GM19452 (cell line): ENCODE measurements around the gene CHID1.

Experiments used
- ATAC-seq: cut with Tn5 transposase; IDR thresholded peaks from one replicate; pipeline ENCODE4 v1.9.1; 2021; ENCODE audit not compliant: unreplicated experiment

CHID1 gene

DNA sequence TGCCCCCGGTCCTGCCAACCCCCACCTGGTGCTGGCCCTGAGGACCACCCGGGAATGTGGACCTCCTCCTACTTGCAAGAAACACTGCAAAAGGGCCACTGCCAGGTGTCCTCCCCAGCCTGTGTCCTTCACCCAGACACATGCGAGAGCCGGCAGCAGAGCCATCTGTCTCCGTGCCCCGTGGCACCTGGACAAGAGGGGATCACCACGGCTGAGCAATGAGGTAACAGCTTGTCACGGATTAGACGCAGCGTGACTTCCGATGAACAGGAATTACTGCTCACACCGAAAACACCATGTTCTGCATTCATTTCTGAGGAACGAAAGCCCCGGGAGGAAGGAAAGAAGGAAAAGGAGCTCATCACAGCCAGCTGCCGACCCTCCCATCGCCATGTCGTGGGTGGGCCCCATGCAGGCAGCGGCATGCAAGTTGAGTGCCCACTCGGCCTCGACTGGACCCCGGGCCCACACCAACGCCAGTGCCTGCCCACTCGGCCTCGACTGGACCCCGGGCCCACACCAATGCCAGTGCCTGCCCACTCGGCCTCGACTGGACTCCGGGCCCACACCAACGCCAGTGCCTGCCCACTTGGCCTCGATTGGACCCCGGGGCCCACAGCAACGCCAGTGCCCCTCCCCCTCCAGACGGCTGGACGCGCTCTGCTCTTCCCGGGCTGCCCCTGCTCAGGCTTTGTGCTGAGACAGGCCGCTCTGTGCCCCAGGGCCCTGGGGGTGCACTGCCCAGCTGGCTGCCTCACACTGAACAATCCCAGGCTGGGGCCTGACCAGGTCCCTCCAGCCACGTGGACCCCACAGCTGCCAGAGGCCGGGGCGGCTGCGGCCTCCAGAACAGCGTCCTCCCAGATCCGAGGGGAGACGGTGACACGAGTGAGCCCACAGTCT, 22.0 kb downstream of the CHID1 start:
- no peak for ATAC-seq

DNA sequence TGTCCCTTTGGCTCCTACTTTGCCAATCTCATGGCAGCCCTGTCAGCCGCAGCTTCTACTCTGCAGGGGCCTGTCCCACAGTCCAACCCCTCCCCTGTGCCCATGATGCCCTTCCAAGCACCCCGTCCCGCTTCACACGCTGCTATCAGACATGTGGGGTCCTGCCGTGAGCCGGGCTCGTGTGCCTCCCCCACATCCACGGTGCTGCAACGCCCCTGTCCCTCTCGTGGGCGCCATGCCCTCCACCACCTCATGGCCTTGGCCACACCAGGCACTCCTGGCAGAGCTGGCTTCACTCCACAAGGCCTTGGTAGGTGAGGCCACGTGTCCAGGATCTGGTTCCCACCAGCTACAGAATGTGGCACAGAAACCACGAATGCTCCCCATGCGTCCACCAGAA, 23.0 kb downstream of the CHID1 start:
- ATAC-seq, result no peak

- no peak for ATAC-seq
Observed at GRCh38 chr11:886568-886967, 24.0 kb downstream of the CHID1 start.

GRCh38 chr11:884578-885070, 26.0 kb downstream of the CHID1 start:
- ATAC-seq, result no peak

DNA sequence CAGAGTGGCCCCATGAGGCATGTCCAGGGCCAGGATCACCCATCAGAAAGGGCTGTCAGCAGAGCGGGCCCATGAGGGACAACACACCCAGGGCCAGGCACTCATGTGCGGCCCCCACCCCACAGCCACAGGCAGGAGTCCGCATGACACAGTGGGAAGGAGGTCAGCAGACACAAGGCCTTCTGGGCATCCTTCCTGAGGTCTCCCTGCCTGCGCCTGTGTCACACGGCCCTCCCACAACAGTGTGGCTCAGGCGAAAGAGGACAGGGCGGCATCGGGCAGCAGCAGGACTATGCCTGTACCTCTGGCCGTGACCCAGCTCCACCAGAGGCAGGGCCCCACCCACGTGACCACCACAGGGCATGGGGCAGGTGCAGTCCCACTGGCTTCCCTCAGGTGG, 27.1 kb downstream of the CHID1 start:
- ATAC-seq, result no peak

DNA sequence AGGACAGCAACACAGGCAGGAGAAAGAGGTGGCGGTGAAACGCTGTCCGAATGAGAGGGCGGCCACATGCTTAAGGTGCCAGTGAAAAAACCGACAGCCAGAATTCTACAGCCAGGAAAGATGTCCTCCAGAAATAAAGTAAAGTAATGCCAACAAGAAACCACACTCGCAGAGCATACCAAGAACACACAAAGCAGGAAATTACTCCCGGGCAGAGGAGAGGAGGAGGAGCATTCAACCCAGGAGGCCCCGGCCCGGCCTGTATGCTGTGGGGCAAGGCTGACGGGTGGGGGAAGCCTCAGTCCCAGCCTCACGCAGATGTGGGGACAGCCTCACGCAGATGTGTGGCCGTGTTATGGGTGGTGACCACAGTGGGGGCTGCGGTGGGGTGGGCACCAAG, 28.0 kb downstream of the CHID1 start:
- ATAC-seq, result no peak

- ATAC-seq, result no peak
Observed at GRCh38 chr11:880447-880846, 30.2 kb downstream of the CHID1 start.

GRCh38 chr11:877565-877964, 33.0 kb downstream of the CHID1 start:
- no peak for ATAC-seq

- ATAC-seq, result no peak
Observed at GRCh38 chr11:876545-876944, 34.1 kb downstream of the CHID1 start.

GRCh38 chr11:875769-876301, 34.8 kb downstream of the CHID1 start:
- ATAC-seq, result no peak

GRCh38 chr11:875203-875602, 35.4 kb downstream of the CHID1 start:
- ATAC-seq, result no peak

- no peak for ATAC-seq
Observed at GRCh38 chr11:873706-874105, 36.9 kb downstream of the CHID1 start.

GRCh38 chr11:872799-873198, 37.8 kb downstream of the CHID1 start:
- ATAC-seq, result no peak

DNA sequence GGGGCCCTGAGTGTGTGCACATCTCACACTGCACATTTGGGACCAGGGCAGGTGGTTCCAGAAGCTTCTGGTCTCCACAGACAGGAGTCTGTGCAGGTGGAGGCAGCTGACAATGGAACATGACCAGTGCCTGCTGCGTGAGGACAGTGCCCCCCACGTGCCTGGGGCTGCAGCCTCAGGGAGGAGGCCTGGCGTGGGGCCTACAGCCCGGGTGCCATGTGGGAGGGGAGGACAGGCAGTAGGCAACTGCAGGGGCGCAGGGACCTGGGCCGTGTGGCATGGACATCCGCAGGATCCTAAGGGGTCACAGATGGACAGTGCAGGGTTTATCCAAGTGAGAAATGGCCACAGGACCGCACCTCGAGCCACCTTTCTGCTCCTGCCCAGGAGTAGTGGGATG, 39.1 kb downstream of the CHID1 start:
- no peak for ATAC-seq

DNA sequence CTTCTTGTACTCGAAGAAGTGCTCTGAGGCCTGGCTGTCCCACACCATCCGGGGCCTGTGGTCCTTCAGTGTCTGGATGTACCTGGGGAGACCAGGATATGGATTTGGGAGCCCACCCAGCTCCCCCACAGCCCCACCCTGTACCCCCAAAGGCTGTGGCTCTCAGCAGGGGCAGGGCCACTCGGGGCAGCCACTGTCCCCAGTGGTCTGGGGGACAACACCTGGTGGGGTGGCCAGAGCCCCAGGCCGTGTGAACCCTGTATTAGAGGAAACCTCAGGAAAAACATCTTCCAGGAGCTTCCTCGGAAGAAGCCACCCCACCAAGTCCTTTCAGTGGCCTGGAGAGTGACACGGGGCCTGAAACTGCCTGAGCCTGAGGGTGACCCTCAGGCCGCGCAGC, 40.2 kb downstream of the CHID1 start:
- ATAC-seq, result no peak

DNA sequence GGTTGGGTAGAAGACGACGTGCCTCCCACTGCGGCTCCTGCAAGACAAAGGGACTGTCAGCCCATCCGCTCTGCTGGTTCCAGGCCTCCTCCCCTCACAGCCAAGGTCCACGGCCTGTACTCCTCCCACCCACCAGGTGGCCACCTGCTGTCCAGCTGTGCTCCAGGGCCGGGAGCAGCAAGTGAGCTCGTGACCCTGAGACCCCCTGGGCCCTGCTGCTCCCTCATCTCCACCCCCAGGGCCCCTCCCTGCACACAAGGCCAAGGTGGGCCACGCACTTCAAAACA, 40.5 kb downstream of the CHID1 start:
- no peak for ATAC-seq

- ATAC-seq, result no peak
Observed at GRCh38 chr11:869399-870126, 41.0 kb downstream of the CHID1 start.

DNA sequence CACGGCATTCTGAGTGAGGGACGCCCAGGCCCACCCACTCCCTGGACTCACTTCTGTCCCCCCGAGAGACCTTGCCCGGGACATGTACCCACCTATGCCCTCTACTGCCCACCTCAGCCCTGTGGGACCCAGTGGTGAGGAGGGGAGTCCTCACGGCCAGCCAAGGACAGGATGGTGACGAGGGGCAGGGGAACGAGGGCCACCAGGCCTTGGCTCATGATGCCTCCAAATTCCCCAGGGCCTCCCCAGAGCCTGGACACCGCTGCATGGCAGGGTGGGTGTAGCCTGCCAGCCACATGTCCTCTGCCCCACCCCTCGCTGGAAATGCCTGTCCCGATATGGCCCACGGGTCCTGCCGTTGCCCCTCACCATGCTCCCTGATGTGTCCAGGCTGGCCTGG, 41.8 kb downstream of the CHID1 start:
- ATAC-seq, result no peak

GRCh38 chr11:868394-868793, 42.2 kb downstream of the CHID1 start:
- no peak for ATAC-seq

DNA sequence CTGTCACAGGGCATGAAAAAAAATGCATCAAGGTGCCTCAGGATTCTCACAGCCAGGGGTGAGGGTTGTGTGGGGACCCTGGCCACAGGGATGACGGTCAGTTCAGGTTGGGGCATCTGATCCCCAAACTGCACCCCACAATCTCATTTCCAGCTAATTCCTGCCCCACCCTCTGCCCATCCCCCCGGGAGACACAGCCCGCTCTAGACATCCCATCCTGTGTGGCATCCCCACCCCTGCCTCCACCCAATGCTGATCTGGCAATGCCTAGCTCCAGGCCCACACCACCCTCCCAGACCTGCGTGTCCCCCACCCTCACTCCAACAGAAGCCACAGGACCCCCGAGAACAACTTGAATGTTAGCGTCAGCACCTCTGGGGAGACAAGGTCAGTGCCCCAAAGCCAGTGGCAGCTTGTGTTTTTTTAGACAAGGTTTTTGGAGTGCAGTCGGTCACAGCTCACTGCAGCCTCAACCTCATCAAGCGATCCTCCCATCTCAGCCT, 42.7 kb downstream of the CHID1 start:
- ATAC-seq, result no peak

GRCh38 chr11:866481-866880, 44.1 kb downstream of the CHID1 start:
- ATAC-seq, result no peak
